H1 (cell line): Measurements from ENCODE around the gene ISM1. TPM values are rescaled to one million over a fixed set of nuclear protein-coding genes. Genes with fewer than 3 reads are reported as not detected.

Source experiments
- CTCF ChIA-PET: fragments of 300-600 bp; sonication (Branson Sonifier 250); formaldehyde crosslinking; loops from one replicate; lab custom pipeline; 2021; ENCODE audit not compliant: partially characterized antibody; lab: Charles Lee
- POLR2A ChIA-PET: fragments of 300-600 bp; sonication (Branson Sonifier 250); formaldehyde crosslinking; loops from one replicate; lab custom pipeline; 2021; ENCODE audit warnings: inconsistent platforms; ENCODE audit not compliant: partially characterized antibody; lab: Charles Lee
- DNase-seq, 2 experiments: peaks; one replicate each; pipeline versions ENCODE4 v3.0.0 to v3.0.0-alpha.2; 2010 to 2022; ENCODE audit warnings: low spot score in 2 of 2, low read depth in 1 of 2, mixed read lengths in 1 of 2
- FAIRE-seq: peaks from 2 replicates; lab custom pipeline; 2011; peaks lifted over from hg19 to GRCh38; lab: Jason Lieb, UNC
- H2AFZ ChIP-seq: 2 replicates; pipeline ENCODE4 v1.8.1; 2012; ENCODE audit warnings: low read length, inconsistent platforms
- H2AK5ac ChIP-seq: 2 replicates; pipeline ENCODE4 v1.6.1; 2013; ENCODE audit warnings: low read depth, low read length
- H2BK120ac ChIP-seq: replicated peaks from 2 replicates; pipeline ENCODE3; 2013; ENCODE audit warnings: low read depth, low read length, inconsistent platforms
- H2BK12ac ChIP-seq: 2 replicates; pipeline ENCODE4 v1.6.1; 2013; ENCODE audit warnings: low read depth, low read length
- H2BK15ac ChIP-seq: 2 replicates; pipeline ENCODE4 v1.6.1; 2013; ENCODE audit warnings: low read length
- H2BK20ac ChIP-seq: 2 replicates; pipeline ENCODE4 v1.6.1; 2013; ENCODE audit warnings: low read length
- H2BK5ac ChIP-seq: 2 replicates; pipeline ENCODE4 v1.6.1; 2013; ENCODE audit warnings: low read depth, low read length
- H3K14ac ChIP-seq: 2 replicates; pipeline ENCODE4 v1.6.1; 2013; ENCODE audit warnings: inconsistent platforms; ENCODE audit not compliant: insufficient read length
- H3K18ac ChIP-seq: 2 replicates; pipeline ENCODE4 v1.6.1; 2013; ENCODE audit warnings: low read length; ENCODE audit errors: extremely low read depth
- H3K23ac ChIP-seq: 2 replicates; pipeline ENCODE4 v1.6.1; 2013; ENCODE audit warnings: inconsistent platforms; ENCODE audit not compliant: insufficient read length
- H3K23me2 ChIP-seq: 2 replicates; pipeline ENCODE4 v1.6.1; 2013; ENCODE audit warnings: low read depth, low read length
- H3K27ac ChIP-seq: 2 replicates; pipeline ENCODE4 v1.6.1; 2011; ENCODE audit warnings: low read depth, low read length, inconsistent platforms
- H3K27me3 ChIP-seq, 4 experiments: replicated peaks in 1 of 4; 1 replicate in 1 of 4; 2 replicates in 3 of 4; pipeline versions ENCODE4 v1.6.1 to v1.8.1; 2011 to 2013; ENCODE audit warnings: low read length in 3 of 4, mild to moderate bottlenecking in 3 of 4, inconsistent platforms in 2 of 4, mixed read lengths in 2 of 4, moderate library complexity in 1 of 4; ENCODE audit not compliant: control insufficient read depth in 3 of 4, insufficient read depth in 3 of 4; ENCODE audit errors: extremely low read depth in 1 of 4
- H3K36me3 ChIP-seq, 4 experiments: 2 replicates each; pipeline versions ENCODE4 v1.6.1 to v1.8.1; 2011 to 2013; ENCODE audit warnings: mild to moderate bottlenecking in 4 of 4, low read length in 3 of 4, moderate library complexity in 2 of 4, control low read depth in 1 of 4, inconsistent platforms in 1 of 4; ENCODE audit not compliant: insufficient read depth in 4 of 4, control insufficient read depth in 2 of 4
- H3K4ac ChIP-seq: replicated peaks from 2 replicates; pipeline ENCODE3; 2013; ENCODE audit warnings: low read length, low read depth, mixed read lengths, inconsistent platforms; ENCODE audit not compliant: insufficient read length
- H3K4me1 ChIP-seq, 4 experiments: replicated peaks in 1 of 4; 1 replicate in 1 of 4; 2 replicates in 3 of 4; pipeline versions ENCODE4 v1.6.1 to v1.8.1; 2011 to 2013; ENCODE audit warnings: low read length in 3 of 4, inconsistent platforms in 2 of 4, mixed read lengths in 1 of 4; ENCODE audit not compliant: insufficient read depth in 4 of 4, control insufficient read depth in 3 of 4
- H3K4me2 ChIP-seq, 2 experiments: 2 replicates each; pipeline versions ENCODE4 v1.6.1 to v1.8.1; 2011 to 2013; ENCODE audit warnings: low read depth in 2 of 2, low read length in 2 of 2, control low read depth in 1 of 2, inconsistent platforms in 1 of 2, mild to moderate bottlenecking in 1 of 2; ENCODE audit not compliant: insufficient read depth in 1 of 2
- H3K4me3 ChIP-seq, 4 experiments: fragments of 200-600, 300-600 bp in 1 of 4; sonication (generic), shearing (Covaris generic), sonication (Bioruptor Twin) in 1 of 4; 2 replicates each; pipeline versions ENCODE4 v1.5.1 to v1.8.1; 2011 to 2016; ENCODE audit warnings: low read length in 4 of 4, low read depth in 3 of 4, control low read depth in 2 of 4, inconsistent platforms in 2 of 4, mild to moderate bottlenecking in 2 of 4, mixed read lengths in 1 of 4, moderate library complexity in 1 of 4; ENCODE audit not compliant: insufficient read depth in 2 of 4; ENCODE audit errors: extremely low read depth in 1 of 4
- H3K56ac ChIP-seq: replicated peaks from 2 replicates; pipeline ENCODE3; 2013; ENCODE audit warnings: low read depth, mild to moderate bottlenecking, mixed read lengths, low read length, inconsistent platforms; ENCODE audit not compliant: insufficient read length
- H3K79me1 ChIP-seq: 2 replicates; pipeline ENCODE4 v1.6.1; 2013; ENCODE audit warnings: low read depth, low read length, control low read depth
- H3K79me2 ChIP-seq, 2 experiments: 2 replicates each; pipeline versions ENCODE4 v1.6.1 to v1.8.1; 2012 to 2013; ENCODE audit warnings: low read length in 2 of 2, mild to moderate bottlenecking in 2 of 2, inconsistent platforms in 1 of 2; ENCODE audit not compliant: insufficient read depth in 2 of 2, control insufficient read depth in 1 of 2
- H3K9ac ChIP-seq, 4 experiments: replicated peaks in 1 of 4; 1 replicate in 1 of 4; 2 replicates in 3 of 4; pipeline versions ENCODE4 v1.6.1 to v1.8.1; 2011 to 2013; ENCODE audit warnings: low read depth in 3 of 4, low read length in 3 of 4, control low read depth in 2 of 4, mild to moderate bottlenecking in 2 of 4, moderate library complexity in 2 of 4, inconsistent platforms in 1 of 4; ENCODE audit errors: extremely low read depth in 1 of 4
- H3K9me3 ChIP-seq, 2 experiments: 2 replicates each; pipeline versions ENCODE4 v1.6.1 to v1.8.1; 2012 to 2013; ENCODE audit warnings: mild to moderate bottlenecking in 2 of 2, moderate library complexity in 2 of 2, control low read depth in 1 of 2, inconsistent platforms in 1 of 2, low read depth in 1 of 2, low read length in 1 of 2, mixed read lengths in 1 of 2; ENCODE audit not compliant: insufficient read depth in 2 of 2
- H4K20me1 ChIP-seq, 2 experiments: replicated peaks in 1 of 2; 2 replicates each; pipeline versions ENCODE3 to v1.8.1; 2011 to 2013; ENCODE audit warnings: inconsistent platforms in 2 of 2, low read length in 2 of 2, mild to moderate bottlenecking in 1 of 2; ENCODE audit not compliant: insufficient read depth in 2 of 2, control insufficient read depth in 1 of 2
- H4K5ac ChIP-seq: 2 replicates; pipeline ENCODE4 v1.6.1; 2013; ENCODE audit warnings: low read length, low read depth, mixed read lengths, inconsistent platforms; ENCODE audit not compliant: insufficient read length
- H4K8ac ChIP-seq: 2 replicates; pipeline ENCODE4 v1.8.0; 2013; ENCODE audit warnings: mild to moderate bottlenecking, moderate library complexity, low read length, inconsistent platforms; ENCODE audit not compliant: insufficient read depth; ENCODE audit errors: extremely low read depth
- H4K91ac ChIP-seq: replicated peaks from 2 replicates; pipeline ENCODE3; 2013; ENCODE audit warnings: low read length, mixed read lengths, inconsistent platforms; ENCODE audit not compliant: insufficient read length
- BACH1 ChIP-seq: IDR thresholded peaks from 2 replicates; pipeline ENCODE4 v1.6.1; 2012; ENCODE audit warnings: low read length, improper control_type of control experiment
- BCL11A ChIP-seq, 2 experiments: IDR thresholded peaks; one replicate each; pipeline ENCODE4 v1.6.1; 2011; ENCODE audit warnings: low read depth in 2 of 2, low read length in 2 of 2, mild to moderate bottlenecking in 2 of 2
- BRCA1 ChIP-seq: IDR thresholded peaks from 2 replicates; pipeline ENCODE4 v1.6.1; 2012; ENCODE audit warnings: low read depth, low read length, improper control_type of control experiment
- CBX5 ChIP-seq: fragments of 300-800, 300-1000 bp; sonication (generic); IDR thresholded peaks from 2 replicates; pipeline ENCODE4 v1.7.1; 2016; ENCODE audit warnings: antibody characterized with exemption, low read length, low read depth
- CHD2 ChIP-seq: IDR thresholded peaks from 2 replicates; pipeline ENCODE4 v1.6.1; 2012; ENCODE audit warnings: low read length, improper control_type of control experiment
- EP300 ChIP-seq, 2 experiments: IDR thresholded peaks; 1 replicate in 1 of 2; 2 replicates in 1 of 2; pipeline ENCODE4 v1.6.1; 2011 to 2012; ENCODE audit warnings: low read depth in 2 of 2, low read length in 2 of 2, mild to moderate bottlenecking in 2 of 2, borderline replicate concordance in 1 of 2, inconsistent platforms in 1 of 2, moderate library complexity in 1 of 2
- EZH2 ChIP-seq: fragments of 200-600 bp; sonication (generic); IDR thresholded peaks from 2 replicates; pipeline ENCODE4 v1.7.1; 2012; ENCODE audit warnings: low read depth, mild to moderate bottlenecking, moderate library complexity, low read length, inconsistent platforms; ENCODE audit not compliant: severe bottlenecking
- KDM5A ChIP-seq: fragments of 200-600 bp; IDR thresholded peaks from 2 replicates; pipeline ENCODE4 v1.7.1; 2012; ENCODE audit warnings: mild to moderate bottlenecking, low read length, inconsistent platforms, mixed read lengths
- NANOG ChIP-seq: IDR thresholded peaks from 2 replicates; pipeline ENCODE4 v1.6.1; 2011; ENCODE audit warnings: low read length, low read depth, mild to moderate bottlenecking, inconsistent platforms; ENCODE audit not compliant: insufficient read depth, poor library complexity, severe bottlenecking
- SIX5 ChIP-seq: IDR thresholded peaks from 2 replicates; pipeline ENCODE4 v1.6.1; 2011; ENCODE audit warnings: mild to moderate bottlenecking, low read depth, low read length
- TAF7 ChIP-seq: optimal IDR thresholded peaks from 2 replicates; pipeline ENCODE3; 2011; ENCODE audit warnings: low read depth, mild to moderate bottlenecking, inconsistent platforms, low read length, moderate library complexity, borderline replicate concordance
- TBP ChIP-seq: IDR thresholded peaks from 2 replicates; pipeline ENCODE4 v1.6.1; 2011; ENCODE audit warnings: low read depth, low read length, improper control_type of control experiment
- USF2 ChIP-seq: IDR thresholded peaks from 2 replicates; pipeline ENCODE4 v1.6.1; 2011; ENCODE audit warnings: low read length, improper control_type of control experiment
- WGBS, 2 experiments: shearing (Covaris generic) in 1 of 2; methylation state at CpG; one replicate each; pipeline versions ENCODE4 v1.1.6 to v1.1.7; 2013 to 2015; ENCODE audit warnings: low lambda C conversion rate in 2 of 2, mixed read lengths in 2 of 2, inconsistent platforms in 1 of 2, low coverage in 1 of 2, missing lambda C conversion rate in 1 of 2; ENCODE audit not compliant: insufficient replicate concordance in 2 of 2, insufficient coverage in 1 of 2, insufficient read length in 1 of 2; ENCODE audit errors: extremely low coverage in 1 of 2, missing lambda C conversion rate in 1 of 2; 5-methylcytosine and 5-hydroxymethylcytosine counted together
- polyA plus RNA-seq, 7 experiments: library from polyadenylated mRNA; depleted of rRNA in 3 of 7; stranded (reverse) in 5 of 7; unstranded in 2 of 7; fragments of >200 nt in 5 of 7; fragments of 200-250 nt in 2 of 7; gene quantifications; 1 replicate in 5 of 7; 2 replicates in 1 of 7; 4 replicates in 1 of 7; pipeline versions ENCODE4 v1.2.1 to v1.2.3, GENCODE V29; 2011 to 2013; ENCODE audit warnings: missing spikeins in 2 of 7, mixed read lengths in 2 of 7
- total RNA-seq: library from RNA; stranded (reverse); fragmentation: NEBNext Ultra II Directional; extraction: Animal tissue kit (Norgen Biotek cat#: 25700); gene quantifications from 2 replicates; pipeline ENCODE4 v1.2.1, GENCODE V29; 2021

ISM1 gene
- total and polyA plus RNA-seq, 2 of the 8 experiments (the other 6 are each of a cell fraction or from before 2014, with no cell fraction given) = 0.62 to 0.97 TPM

- Histone ChIP-seq H2BK5ac (no peak overlapping the region), H3K9ac (no peak overlapping the region), H3K79me2 (no peaks in the 10 kb centered on the region), H3K4me3 (no peak overlapping the region), H2BK12ac (no peak overlapping the region), H3K4me2 (no peak overlapping the region), H3K27me3 (no peaks in the 10 kb centered on the region), H3K79me1 (no peaks in the 10 kb centered on the region), H2BK120ac (no peak overlapping the region), H3K56ac (no peak overlapping the region), H3K23me2 (no peaks in the 10 kb centered on the region; the same call in 1 of the 2 replicates), H3K9me3 (no peaks in the 10 kb centered on the region), H3K23ac (no peak overlapping the region), H3K27ac (no peak overlapping the region), H4K91ac (no peak overlapping the region), H3K36me3 (no peaks in the 10 kb centered on the region), H2AFZ (no peak overlapping the region), H3K18ac (no peak overlapping the region), H3K14ac (no peak overlapping the region), H3K4ac (no peak overlapping the region), H4K8ac (no peak overlapping the region), H4K5ac (no peak overlapping the region), H3K4me1 (no peaks in the 10 kb centered on the region; a peak in 1 of 7 replicates), H2AK5ac (no peak overlapping the region), H2BK20ac (no peak overlapping the region), H4K20me1 (no peaks in the 10 kb centered on the region), H2BK15ac (no peak overlapping the region)
- FAIRE-seq (no peak), DNase-seq (no peak)
- POLR2A ChIA-PET = no interaction called here
- CTCF ChIA-PET = no interaction called here
- 94% methylated on average over 2 of the region's 2 CpGs; no CpG with 5 or more reads in 1 of the 2 experiments for WGBS, 2 experiments
- TF ChIP-seq TAF7 (no peak), CBX5 (no peak), CHD2 (no peak), EP300 (IDR thresholded peaks at IDR 0.05; ENCODE audit: borderline replicate concordance in 1 of 2, low read depth in 2 of 2, low read length in 2 of 2) (no peak), KDM5A (no peak), TBP (no peak), BACH1 (no peak), NANOG (no peak), SIX5 (no peak), BCL11A (IDR thresholded peaks at IDR 0.05; ENCODE audit: low read depth in 2 of 2, low read length in 2 of 2) (no peak), BRCA1 (no peak), EZH2 (no peak), USF2 (no peak)
These were observed 117.1 kb downstream of the ISM1 start for GRCh38 chr20:13338097-13338661.
